Measurements from ENCODE around the gene ELMO1.
A peak's percentile ranks its signal among the peaks of the same experiment; 100 is the strongest.

ELMO1 gene

DNA sequence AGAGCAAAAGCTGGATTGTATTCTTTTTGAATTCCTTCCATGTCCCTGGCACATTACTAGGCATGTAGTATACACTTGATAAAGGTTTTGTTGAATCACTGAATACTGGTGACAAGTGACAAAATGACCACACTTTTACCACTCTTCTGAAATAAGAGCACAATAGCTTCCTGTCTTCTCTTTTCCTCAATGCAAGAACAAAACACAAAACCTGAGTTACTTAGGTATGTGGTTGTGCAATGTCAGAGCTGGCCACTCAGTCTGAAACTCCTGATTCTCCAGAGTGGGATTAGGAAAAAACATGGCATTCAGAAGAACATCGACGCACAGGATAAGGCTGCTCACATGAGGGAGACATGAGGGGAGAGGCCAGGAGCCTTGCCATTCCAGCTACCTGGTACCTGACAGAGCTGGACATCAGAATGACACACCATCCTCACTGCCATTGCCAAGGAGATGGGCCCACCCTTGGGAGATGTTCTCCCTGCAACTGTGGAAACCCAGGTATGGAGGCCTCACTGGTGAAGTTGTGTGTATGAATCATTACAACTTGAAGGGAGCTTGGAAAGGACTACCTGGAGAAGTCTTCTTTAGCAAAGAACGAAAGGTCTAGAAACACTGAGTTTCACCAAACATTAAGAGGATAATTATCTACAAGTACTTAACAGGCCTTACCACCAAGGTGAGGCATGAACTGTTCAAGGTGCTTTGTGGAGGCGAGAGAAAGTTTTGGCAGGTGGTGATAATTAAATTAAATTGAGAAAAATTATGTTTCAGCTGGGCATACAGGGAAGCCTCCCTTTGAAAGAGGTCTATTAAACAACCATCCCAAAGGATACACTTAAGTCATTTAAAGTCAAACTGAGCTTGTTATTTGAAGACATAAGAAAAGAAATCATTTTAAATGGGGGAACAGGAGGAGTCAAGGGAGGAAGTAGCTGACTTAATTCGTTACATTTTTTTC lies 477.8 kb downstream of the ELMO1 start:
- no peak for DNase-seq

DNA sequence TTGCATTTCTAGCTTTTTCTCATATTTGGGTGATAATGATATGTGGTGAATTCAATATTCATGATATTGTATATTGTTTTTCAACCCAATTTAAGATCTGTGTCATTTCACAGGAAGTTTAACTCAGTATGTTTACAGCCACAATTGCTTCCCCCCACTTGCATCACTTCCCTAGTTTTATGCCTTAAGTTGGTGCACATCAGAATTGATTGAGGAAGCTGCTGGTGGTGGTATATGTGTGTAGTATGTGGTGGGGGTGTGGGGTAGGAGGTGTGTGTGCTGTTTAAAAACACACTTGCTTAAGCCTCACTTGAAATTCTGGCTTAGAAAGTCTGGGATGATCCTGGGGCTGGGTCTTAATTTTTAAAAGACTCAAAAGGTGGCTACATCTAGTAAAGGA lies 479.3 kb downstream of the ELMO1 start:
- DNase-seq = no peak

DNA sequence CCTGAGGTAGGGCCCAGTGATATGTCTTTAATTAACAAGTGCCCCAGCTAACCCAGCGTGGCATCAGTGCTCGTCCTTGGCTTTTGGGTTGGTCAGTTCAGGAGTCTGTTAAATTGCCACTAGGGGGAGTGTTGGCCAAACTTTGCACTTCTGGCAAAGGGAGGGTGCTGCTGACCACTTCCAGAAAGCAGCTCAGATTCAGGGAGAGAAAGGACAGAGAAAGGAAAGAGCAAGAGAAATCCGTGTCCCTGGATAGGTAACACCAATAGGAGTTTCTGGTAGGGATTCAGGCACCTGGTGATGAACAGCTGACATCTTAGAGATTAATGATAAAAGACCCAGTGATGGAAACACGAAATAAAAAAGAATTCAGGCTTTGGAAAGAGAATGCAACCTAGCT lies 481.3 kb downstream of the ELMO1 start:
- peak in 11 of 14 donors; percentile 12 to 83 (median 28) for DNase-seq

DNA sequence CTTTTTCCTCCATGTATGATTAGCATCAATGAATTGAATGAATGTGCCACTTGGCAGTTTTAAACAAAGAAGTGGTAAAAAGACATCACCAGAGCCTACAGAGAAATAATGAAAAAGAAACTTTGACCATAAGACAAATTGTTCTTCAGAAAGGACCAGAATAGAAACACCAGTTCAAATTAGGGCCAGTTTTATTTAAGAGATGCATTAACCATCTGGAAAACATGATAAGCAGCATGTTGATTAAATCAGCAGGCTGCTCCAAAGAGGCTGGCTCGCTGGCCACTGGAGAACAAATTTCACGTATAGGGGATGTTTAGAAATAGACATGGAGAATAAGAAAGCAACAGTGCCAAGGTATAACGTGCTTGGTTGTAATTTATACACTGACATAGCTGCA lies 482.0 kb downstream of the ELMO1 start:
- DNase-seq = no peak

DNA sequence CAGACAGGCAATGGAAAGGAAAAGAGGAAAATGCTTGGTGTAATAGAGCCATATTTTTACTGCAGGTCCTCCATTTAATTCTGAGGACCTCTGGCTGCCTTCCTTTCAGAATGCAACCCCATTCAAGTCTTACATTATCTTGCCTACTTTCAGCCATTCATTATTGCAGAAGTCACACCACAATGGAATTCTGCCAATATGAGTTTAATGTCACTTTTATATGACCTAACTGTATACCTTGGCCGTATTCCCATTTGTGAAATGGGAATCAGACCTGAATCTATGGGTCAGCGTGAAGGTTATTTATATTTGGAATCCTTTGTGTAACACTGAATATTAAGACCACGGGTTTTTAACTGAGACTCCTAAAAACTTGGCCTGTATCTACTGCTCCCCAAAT lies 482.6 kb downstream of the ELMO1 start:
- no peak for DNase-seq

DNA sequence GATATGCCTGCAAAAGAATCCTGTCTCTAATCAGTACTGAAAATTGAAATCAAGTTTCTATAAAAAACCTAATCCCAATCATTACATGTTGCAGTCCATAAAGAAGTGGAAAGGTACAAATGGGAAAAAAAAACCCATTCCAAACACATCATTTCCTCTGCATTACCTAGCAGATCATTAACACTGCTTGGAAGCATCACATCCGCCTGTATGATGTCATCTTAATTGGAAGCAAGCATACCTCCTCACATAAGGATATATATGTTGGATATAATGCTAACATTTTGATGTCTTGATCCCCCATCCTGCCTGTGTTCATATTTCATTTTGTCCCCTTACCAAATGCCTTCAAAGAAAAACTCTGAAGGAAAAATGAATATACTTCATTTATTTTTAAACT lies 483.0 kb downstream of the ELMO1 start:
- no peak for DNase-seq

DNA sequence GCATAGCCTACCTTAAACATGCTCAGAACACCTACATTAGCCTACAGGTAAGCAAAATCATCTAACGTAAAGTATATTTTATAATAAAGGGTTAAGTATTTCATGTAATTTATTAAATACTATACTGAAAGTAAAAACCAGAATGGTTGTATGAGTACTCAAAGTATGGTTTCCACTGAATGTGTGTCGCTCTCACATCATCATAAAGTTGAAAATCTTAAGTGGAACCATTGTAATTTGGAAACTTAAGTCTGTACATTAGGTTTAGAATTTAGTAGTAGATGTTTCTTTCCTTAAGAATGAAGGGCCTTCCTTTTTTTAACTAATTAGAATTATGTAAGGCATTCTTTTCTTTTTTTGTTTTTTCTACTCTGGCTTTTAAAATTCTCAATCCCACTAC lies 484.4 kb downstream of the ELMO1 start:
- no peak for DNase-seq

DNA sequence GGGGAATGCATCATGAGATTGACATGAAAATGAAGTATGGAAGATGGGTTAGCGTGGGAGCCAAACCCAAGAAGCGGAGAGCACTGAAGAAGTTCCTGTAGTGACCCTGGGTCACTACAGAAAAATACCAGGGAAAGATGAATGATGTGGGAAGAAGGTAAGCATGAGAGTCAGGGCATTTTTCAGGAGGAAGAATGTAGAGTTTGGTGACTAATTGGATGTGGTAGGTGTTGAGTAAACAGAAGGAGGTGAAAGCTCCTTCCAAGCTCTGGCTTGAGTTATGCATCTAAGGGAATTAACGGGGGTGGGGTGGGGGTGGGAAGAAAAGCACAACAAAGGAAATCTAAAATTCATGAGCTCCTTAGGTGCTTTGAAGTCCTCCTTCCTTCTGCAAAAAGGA lies 486.3 kb downstream of the ELMO1 start:
- no peak for DNase-seq

DNA sequence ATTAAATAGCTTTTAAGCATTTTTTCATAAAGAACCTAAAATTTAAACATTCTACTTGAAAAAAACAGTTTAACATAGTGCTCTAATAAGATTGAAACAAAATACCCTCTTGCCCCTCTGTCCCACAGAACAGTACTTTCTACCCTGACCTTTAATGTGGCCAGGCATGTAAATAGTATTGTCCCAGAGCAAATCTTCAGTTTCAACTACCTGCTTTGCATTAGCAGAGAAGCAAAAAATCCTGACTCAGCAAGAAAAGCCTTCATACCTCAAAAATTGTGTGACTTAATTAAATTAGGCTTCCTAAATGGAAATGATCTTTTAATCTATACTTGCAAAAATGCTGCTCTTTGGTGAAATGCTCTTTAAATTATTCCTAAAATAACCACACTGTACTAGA lies 487.0 kb downstream of the ELMO1 start:
- DNase-seq = no peak

DNA sequence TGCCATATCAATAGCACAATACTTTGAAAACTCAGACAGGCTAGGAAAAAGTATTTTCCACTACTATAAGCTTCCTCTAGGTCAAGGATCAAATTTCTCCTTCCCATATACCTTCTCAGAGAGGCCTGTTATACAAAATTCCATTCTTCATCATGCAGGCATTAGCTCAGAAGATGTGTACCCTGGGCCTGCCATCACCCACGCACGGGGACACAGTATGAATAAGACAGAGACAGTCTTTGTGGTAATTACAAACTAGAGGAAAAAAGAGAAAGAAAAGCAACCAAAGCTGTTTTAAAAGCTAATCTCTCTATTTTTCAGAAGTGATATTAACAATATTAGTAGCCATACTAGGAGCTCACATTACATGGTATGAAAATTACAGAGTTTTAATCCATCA lies 487.6 kb downstream of the ELMO1 start:
- DNase-seq = no peak

DNA sequence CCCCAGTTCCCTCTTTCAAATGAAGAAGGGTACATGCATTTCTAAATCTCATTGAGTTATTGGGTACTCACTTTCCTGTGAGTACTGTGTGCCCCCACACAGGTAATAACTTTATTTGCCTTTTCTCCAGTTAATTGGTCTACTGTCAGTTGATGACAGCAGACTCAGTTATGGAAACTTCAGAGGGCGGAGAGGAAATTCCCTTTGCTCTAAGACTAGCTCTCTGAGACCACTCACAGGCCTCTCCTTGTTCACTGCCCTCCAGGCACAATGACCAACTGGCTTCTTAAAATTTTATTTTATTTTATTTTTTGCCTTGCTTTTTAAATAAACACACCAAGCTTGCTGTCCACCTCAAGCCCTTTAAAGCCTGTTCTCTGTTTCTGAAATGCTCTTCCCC lies 488.6 kb downstream of the ELMO1 start:
- DNase-seq = no peak

DNA sequence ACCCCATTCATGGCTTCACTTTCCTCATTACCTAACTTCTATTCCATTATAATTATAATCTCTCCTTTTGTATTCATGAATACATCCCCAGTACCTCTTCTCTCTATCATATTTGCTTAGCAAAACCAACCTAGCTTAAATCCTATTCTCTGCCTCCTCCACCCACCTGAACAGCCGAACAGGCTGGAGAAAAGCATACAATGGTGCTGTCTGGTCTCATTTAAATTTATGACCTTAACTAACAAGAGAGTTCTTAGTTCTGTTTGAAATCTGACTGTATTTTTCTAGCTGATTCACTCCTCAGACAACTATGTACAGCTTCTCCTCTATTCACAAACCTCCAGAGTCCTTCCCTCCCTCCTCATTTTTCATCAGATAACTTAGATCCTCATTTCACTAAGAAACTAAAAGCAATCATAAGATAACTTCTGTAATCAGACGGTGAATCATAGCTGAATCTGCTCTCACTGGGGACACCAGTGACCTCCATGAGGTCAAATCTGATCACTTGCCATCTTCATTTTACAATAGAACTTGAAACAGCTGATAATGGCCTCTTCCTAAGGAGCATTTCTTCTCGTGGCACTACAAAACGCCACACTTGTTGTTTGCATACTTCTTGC lies 490.4 kb downstream of the ELMO1 start:
- DNase-seq = no peak

DNA sequence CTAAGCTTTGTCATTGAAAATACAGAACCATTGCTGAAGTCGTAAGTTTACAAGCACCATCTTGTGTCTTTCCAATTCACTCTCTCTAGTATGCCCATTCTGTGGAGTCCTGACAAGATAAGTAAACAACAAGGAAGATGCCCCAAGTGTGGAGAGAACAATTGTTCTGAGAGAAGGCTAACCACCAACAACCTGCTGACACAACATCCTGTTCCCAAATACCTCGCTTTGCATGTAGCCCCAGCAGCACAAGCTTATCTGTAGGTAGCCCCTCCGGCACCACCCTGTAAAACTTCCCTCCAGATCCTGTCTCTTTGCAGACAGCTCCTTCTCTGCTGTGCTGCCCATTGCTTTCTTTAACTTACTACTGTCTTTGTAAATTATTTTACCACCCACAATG lies 491.0 kb downstream of the ELMO1 start:
- DNase-seq = no peak

DNA sequence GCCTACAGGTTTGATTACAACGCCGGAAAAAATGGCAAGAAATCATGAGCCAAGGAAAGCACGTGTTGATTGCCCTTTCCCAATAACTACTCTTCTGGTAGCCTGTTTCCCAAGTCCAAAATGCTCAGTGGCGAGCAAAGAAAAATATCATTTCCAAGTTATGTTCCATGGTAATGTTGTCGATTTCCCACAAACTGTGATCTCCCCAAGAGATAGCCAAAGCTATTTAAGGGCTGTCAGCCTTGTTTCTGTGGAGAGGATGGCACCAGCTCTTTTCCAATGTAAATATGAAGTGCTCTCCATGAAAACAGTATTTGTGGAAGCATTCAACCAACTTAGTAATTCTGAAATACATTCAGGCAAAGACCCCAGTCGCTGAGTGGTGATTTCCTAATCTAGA lies 491.9 kb downstream of the ELMO1 start:
- no peak for DNase-seq

DNA sequence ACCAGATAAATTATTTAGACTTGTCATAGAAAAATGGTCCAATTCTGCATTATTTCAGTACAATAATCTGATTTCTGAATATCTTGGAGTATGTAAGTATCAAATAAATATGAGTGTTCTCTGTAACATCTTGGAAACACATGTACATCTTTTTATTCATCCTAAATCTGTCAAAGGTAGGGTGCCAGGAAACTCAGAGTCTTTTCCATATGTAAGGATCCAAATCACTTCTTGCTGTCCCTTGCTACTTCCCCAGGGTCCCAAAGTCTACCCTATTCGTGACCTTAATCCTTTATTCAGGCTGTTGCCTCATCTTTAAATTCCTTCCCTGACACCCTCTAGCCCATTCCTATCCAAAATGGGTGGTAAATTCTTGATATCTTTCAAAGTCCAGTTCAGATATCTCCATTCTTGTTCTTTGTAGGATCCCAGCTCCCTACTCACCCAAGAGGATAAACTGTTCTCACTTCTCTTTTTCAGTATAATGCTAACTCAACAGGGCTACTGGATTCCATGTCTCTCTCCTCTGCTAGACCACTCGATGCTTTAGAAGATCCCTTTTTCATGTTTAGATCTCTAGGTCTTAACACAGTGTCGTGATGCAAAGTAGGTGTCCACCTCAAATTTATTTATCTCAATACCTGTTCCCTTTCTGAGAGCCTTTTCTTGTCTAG lies 493.1 kb downstream of the ELMO1 start:
- DNase-seq = no peak

DNA sequence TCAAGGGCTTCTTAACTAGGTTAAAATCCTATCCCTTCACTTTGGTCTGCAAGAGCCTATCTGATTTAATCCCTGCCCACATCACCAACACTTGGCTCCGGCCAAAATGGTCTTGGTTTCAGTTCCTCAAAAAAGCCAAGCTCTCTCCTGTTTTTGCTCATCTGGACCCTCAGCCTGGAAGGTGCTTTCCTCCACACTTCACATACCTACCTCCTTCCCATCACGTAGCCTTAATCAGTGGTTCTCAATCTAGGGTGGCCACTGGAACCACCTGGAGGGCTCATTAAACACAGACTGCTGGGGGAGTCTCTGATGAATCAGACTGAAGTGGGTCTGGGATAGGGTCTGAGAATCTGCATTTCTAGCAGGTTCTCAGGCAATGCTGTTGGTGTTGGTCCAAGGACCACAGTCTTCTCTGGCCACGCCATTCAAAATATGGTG lies 497.4 kb downstream of the ELMO1 start:
- DNase-seq = no peak

DNA sequence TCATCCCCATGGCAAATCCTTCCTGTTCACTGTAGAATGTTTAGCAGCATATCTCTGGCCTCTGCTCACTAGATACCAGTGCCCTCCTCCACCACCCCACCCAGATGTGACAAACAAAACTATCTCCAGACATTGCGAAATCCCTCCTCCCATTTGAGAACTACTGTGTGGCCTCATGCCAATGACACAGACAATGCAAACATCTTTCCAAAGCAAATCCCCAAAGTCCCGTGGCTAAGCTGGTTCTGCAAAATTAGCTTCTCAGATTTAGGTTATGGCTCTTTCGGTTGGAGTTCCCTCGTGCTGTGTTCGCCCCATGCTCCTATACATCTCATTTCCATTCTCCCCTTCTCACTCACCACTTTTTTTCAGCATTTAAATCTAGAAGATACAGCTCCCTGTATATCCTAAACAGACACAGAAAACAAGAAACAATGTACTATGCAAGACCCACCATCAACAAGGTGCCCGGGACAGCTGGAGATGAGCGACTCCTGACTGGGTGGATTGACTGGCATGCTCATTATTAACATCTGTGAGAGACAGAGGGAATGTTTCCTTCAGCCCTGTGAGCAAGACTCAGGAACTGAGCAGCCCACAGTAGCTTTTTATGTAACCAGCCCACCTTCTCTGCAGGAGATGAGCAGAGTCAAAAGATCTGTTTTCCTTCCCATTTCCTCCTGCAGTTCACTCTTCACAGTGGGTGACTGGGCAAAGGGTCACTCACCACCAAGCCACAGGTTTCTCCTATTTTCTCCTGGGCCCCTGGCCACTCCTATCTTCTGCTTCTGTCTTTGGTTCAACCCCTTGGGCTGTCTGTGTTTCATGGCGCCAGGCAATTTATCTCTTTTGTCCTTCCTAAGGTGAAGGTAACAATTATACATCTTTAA lies 498.7 kb downstream of the ELMO1 start:
- peak in 1 of 14 donors; percentile 5 for DNase-seq

DNA sequence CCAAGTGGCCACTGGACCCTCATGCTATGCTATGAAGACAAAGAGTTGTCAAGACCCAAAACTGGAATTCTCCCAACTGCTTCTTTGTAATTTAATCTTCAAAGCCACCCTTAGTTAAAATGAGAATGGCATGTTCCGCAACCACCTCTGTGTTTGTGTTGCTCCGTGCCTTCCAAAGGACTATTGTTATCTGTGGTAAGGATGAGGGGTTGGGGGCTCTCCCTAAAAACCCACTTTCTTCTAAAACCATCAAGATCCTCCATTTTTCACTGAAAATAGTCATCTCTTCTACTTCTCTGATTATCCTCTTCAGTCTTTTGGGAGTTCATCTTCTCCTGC lies 502.3 kb downstream of the ELMO1 start:
- DNase-seq = no peak

DNA sequence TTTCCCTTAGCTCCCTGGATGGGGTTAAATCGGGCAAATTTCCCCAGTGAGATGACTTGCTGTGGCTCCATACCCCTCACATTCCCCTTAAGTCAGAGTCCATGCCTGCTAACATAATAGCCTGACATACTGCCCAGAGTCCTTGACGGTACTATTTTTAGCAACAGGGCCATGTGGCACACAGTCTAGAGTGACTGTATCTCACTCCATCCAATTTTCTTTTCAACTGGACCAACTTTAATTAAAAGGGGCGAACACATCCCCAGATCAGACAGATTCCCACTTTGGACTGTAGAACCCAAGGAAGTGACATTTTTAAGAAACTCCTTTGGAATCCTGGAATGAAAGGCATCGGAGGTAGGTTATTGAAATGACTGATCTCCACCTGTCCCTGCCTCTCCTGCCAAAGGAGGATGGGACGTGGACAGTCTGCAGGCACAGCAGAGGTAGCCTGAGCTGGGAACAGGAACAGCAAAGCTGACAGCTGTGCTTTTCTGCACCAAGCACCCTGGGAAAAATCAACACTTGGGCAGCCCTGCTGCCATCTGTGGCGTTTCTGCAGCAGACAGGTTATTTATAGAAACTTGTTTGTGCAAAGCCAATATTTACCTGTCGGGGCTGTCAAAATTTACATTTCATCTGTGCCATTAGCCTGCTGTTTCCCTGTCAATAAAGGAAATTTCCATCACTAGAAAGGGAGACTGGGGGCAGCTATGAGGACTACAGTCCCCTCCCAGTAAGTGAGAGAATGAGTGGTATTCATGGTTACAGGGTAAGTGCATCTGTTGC lies 502.9 kb downstream of the ELMO1 start:
- peak in 2 of 14 donors; percentile 11 to 94 for DNase-seq

DNA sequence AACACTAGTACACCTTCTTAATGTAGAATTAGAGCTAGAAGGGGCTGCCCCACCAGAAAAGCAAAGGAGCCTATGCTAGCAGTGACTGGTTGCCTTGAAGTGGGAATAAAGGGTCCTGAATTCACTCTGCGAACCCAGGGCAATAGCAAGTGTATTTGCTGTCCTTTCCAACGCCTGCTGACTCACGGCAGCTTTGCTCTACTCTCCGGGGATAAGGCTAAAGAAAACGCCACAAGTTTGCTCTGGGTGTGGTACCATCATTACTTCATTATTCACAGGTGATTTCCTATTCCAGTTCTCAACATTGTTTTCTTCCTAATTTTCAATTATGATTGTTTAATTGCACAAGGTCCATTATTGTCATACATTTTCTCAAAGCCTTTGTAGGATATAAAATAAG lies 503.8 kb downstream of the ELMO1 start:
- no peak for DNase-seq

DNA sequence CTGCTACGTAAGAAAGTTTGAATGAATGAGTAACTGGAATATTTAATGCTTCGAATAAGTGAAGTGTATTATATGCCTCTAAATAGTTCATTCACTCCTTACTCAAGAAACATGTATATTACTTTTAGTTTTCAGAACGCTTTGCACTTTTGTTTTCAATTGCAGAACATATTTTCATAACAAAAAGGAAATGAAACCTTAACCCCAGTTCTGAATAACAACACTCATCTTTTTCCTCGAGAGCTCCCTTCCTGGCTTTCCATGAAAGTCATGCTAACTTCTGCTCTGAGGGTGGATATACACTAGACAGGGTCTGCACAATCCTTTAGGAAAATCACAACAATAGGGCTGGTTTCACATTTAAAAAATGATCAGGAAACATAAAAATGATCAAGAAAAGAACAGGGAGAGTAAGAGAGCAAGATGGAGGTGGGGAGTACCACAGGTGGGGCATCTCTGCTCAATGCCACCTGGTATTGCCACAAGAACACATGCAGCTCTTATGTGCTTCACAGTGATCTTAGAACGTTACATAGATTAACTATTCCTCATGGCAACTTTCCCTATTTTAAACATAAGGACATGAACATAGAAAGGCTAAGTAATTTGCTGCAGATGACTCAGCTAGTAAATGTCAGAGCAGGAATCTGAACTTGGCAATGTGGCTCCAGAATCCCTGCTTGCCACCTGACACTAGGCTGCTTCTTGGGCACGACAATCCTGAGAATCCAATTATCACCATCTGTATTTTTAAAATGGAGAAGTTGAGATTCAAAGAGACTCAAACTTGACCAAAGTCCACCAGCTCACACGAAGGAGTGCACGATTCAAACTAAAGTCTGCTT lies 504.9 kb downstream of the ELMO1 start:
- DNase-seq = no peak

Data from C1 segment of cervical spinal cord (tissue), 14 donors.